ENCODE data around the gene UBE2I.
"Not testable (repeated sequence)": the region's sequence is repeated elsewhere in the genome, so short reads cannot be mapped to it uniquely, and the experiment has no call there.

DNA sequence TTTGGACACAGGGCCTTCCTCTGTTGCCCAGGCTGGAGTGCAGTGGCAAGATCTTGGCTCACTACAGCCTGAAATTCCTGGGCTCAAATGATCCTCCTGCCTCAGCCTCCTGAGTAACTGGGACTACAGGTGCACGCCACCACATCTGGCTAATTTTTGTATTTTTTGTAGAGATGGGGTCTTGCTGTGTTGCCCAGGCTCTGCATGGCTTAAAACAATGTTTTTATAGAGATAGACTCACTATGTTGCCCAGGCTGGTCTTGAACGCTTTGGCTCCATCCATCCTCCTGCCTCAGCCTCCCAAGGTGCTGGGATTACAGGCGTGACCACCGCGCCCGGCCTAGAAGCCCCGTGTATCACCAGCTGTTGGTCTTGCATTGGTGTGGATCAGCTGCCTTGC lies 40.0 kb upstream of the UBE2I start:
- TF ChIP-seq, protein P1, sequence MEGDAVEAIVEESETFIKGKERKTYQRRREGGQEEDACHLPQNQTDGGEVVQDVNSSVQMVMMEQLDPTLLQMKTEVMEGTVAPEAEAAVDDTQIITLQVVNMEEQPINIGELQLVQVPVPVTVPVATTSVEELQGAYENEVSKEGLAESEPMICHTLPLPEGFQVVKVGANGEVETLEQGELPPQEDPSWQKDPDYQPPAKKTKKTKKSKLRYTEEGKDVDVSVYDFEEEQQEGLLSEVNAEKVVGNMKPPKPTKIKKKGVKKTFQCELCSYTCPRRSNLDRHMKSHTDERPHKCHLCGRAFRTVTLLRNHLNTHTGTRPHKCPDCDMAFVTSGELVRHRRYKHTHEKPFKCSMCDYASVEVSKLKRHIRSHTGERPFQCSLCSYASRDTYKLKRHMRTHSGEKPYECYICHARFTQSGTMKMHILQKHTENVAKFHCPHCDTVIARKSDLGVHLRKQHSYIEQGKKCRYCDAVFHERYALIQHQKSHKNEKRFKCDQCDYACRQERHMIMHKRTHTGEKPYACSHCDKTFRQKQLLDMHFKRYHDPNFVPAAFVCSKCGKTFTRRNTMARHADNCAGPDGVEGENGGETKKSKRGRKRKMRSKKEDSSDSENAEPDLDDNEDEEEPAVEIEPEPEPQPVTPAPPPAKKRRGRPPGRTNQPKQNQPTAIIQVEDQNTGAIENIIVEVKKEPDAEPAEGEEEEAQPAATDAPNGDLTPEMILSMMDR (IDR thresholded peaks at IDR 0.05; ENCODE audit: insufficient read depth, low read depth, low read length) = not testable (repeated sequence)
- TF ChIP-seq EZH2 (IDR thresholded peaks at IDR 0.05; ENCODE audit: insufficient read depth, low read length) = not testable (repeated sequence)
